ENCODE data around the gene TUT1. TPM values are rescaled to one million over a fixed set of nuclear protein-coding genes. Genes with fewer than 3 reads are reported as not detected.

TUT1 gene
- total RNA-seq, 4 donors from 2014 or later, result 13.7 to 20.0 (median 16.1) TPM

DNA sequence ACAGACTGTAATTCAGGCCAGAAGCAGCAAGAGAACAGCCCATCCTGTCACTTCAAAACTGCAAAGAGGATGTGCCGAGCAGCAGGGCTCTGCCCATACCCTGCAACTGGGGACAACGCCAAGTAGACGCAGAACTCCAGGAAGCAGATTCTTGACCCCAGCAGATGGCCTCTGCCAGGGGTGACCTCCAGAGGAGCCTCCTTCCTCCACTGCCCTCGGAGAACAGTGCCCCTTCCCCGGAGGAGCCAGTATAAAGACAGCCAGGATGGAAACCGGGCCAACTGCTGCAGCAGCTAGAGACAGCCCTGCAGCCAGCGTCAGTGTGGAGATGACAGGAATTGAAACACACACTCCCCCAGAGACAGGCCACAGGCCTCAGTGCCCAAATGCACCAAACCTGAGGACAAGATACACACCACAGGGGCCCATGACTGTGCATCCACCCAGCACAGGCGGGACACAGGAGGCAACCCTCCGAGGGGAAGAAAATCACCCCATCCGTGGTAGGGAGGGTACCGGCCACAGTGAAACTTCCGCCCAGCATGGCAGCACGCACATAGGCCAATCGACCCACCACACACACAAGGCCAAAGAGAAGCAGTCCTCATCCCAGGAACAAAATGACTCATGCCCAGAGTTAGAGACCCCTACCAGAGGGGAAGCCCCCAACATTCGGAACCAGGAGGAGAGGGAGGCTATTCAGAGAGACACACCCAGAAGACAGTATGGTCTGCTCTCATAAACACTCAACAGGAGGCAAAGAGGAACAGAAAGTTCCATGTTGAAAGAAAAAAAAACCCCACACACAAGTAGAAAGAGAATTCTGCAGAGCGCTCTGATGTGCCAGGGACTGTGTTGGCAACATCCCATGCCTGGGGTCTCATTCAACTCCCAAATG lies 50.3 kb downstream of the TUT1 start:
- H3K27me3 ChIP-seq, result no peaks in the 10 kb centered on the region
- intact Hi-C loops (cut with DNase I), result loop anchor here (5.0 kb wide), 2 partner anchors 34 to 119 kb away; no protein-coding TSS in a partner anchor
- TF ChIP-seq POLR2A (IDR thresholded peaks at IDR 0.05), result no peak
- TF ChIP-seq, protein P1, sequence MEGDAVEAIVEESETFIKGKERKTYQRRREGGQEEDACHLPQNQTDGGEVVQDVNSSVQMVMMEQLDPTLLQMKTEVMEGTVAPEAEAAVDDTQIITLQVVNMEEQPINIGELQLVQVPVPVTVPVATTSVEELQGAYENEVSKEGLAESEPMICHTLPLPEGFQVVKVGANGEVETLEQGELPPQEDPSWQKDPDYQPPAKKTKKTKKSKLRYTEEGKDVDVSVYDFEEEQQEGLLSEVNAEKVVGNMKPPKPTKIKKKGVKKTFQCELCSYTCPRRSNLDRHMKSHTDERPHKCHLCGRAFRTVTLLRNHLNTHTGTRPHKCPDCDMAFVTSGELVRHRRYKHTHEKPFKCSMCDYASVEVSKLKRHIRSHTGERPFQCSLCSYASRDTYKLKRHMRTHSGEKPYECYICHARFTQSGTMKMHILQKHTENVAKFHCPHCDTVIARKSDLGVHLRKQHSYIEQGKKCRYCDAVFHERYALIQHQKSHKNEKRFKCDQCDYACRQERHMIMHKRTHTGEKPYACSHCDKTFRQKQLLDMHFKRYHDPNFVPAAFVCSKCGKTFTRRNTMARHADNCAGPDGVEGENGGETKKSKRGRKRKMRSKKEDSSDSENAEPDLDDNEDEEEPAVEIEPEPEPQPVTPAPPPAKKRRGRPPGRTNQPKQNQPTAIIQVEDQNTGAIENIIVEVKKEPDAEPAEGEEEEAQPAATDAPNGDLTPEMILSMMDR (IDR thresholded peaks at IDR 0.05), result no peak
- H3K9me3 ChIP-seq, result no peaks in the 10 kb centered on the region
- 53 to 61% methylated on average over 11 to 13 of the region's 16 CpGs for WGBS, 2 donors
- peak overlapping the region in 2 of 3 donors; percentile 8 to 92 for H3K27ac ChIP-seq
- DNase-seq, result no peak
- H3K36me3 ChIP-seq, result no peaks in the 10 kb centered on the region
- peaks cover 37 to 72% of the 10 kb centered on the region in 2 donors for H3K4me1 ChIP-seq
- H3K4me3 ChIP-seq (replicated peaks in 1 of 3), result no peak overlapping the region

DNA sequence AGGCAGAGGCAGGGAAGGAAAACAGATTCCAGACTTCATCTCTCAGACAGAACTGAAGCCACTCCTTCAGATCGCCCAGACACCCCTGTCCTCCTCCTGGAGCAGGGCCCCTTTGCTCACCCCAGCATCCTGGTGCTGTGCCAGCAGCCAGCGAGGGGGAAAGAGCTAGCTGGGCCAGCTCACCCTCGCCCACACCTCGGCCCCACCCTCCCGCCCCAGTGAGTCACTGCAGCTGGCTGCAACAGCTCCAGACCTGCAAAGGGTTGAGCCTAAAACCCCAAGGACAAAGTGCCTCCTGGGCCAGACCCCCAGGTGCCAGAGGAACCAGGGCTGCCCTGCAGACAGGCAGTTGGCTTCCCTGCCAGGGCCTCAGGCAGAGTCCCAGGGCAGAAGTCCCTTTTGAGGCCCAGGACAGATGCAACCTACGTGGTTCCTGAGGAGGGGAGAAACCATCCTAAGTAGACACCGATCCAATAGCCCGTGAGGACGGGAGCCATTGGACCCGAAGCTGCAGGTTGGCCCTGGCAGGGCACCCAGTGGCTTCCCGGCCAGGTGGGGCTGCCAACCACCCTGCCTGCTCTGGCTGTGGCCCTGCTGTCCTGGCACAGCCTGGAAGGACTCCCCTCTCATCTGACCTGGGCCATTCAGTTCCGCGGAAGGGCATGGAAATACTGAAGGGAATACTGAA lies 51.9 kb downstream of the TUT1 start:
- WGBS, 2 donors, result 29 to 34% methylated on average over 8 to 11 of the region's 13 CpGs
- peak; percentile 73 to 74 for DNase-seq
- Histone ChIP-seq H3K4me1 (peaks cover 37 to 67% of the 10 kb centered on the region in 2 donors), H3K27ac (peak overlapping the region; percentile 16 to 92 (median 44)), H3K27me3 (no peaks in the 10 kb centered on the region), H3K4me3 (replicated peaks in 1 of 3) (peak overlapping the region in 1 of 3 donors; percentile 3), H3K36me3 (peaks cover 10 to 16% of the 10 kb centered on the region in 2 donors), H3K9me3 (no peaks in the 10 kb centered on the region)
- intact Hi-C loops (cut with DNase I), result no loop called here
- TF ChIP-seq POLR2A (IDR thresholded peaks at IDR 0.05), result no peak
- TF ChIP-seq, protein P1 (IDR thresholded peaks at IDR 0.05), result no peak

DNA sequence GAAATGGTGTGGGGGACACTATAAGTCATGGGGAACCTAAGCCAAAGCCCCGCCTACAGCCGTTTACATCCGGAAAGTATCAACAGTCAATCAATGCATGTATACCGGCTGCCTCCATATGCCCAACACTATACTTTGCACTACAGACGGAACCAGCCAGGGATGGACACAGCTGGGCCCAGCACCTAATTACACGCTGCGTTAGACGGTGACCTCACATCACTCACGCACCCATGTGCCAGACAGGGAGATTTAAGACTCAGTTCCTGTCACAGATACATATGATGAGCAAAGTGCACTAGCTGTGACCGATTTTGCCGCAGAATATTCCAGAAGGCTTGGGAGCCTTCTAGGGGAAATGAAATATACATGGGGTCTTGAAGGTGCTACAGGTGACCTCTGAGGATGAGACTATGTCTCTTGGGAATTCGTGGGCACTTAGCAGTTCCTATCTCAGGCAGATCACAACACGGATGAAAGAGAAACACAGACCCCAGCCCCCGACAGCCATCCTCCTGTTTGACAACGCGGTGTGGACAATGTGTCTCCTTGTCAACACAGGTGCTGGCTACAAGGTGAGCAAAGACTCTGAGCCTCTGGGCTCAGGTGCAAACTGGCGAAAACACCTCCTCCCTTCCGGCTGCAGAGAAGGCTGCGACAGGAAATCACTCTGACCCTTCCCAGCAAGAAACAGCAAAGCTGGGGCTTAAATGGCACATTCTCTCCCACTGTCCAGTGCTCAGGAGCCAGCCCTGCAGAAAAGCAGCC lies 52.7 kb downstream of the TUT1 start:
- Histone ChIP-seq H3K4me1 (peaks cover 37 to 64% of the 10 kb centered on the region in 2 donors), H3K9me3 (no peaks in the 10 kb centered on the region), H3K27ac (peak overlapping the region in 2 of 3 donors; percentile 44 to 92), H3K36me3 (peaks cover 18 to 23% of the 10 kb centered on the region in 2 donors), H3K4me3 (replicated peaks in 1 of 3) (no peak overlapping the region), H3K27me3 (no peaks in the 10 kb centered on the region)
- DNase-seq, result no peak
- TF ChIP-seq POLR2A (IDR thresholded peaks at IDR 0.05), result no peak
- TF ChIP-seq, protein P1 (IDR thresholded peaks at IDR 0.05), result no peak
- 67 to 81% methylated on average over 18 to 19 of the region's 19 CpGs for WGBS, 2 donors
- intact Hi-C loops (cut with DNase I), result no loop called here

DNA sequence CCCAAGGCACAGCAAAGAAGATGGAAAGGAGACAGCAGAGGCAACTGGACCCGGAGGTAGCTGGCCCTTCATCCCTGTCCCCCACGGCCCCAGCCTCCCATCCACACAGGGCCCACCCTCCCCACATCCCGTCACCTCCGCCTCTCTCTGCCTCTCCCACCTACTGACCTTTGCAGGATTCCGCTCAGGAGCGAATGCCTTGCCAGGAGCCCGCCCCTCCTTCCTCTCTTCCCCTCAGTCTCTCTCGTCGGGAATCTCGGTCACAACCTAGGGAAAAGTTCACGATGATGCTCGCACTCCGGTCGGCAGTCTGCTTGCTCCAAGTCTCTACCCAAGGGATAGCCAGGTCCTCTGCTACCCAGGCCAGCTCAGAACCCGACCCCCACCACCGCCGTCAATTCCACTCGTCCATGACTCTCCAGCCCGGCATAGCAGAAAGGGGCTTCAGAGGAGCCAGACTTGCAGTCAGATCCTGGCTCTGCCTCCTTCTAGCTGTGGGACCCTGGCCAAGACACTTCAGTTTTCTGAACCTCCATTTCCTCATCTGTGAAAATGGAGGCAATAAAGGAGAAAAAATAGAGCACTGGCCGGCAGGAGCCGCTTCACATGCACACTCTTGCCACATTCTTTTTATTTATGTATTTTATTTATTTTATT lies 54.9 kb downstream of the TUT1 start:
- H3K27me3 ChIP-seq, result no peaks in the 10 kb centered on the region
- H3K27ac ChIP-seq, result no peak overlapping the region
- H3K36me3 ChIP-seq, result peaks cover 40 to 45% of the 10 kb centered on the region in 2 donors
- no peak overlapping the region for H3K4me3 ChIP-seq (replicated peaks in 1 of 3)
- H3K4me1 ChIP-seq, result peaks cover 21 to 42% of the 10 kb centered on the region in 2 donors
- WGBS, 2 donors, result 54 to 73% methylated on average over 21 of the region's 21 CpGs
- DNase-seq, result no peak
- TF ChIP-seq POLR2A (IDR thresholded peaks at IDR 0.05), result no peak
- TF ChIP-seq, protein P1 (IDR thresholded peaks at IDR 0.05), result no peak
- no peaks in the 10 kb centered on the region for H3K9me3 ChIP-seq
- intact Hi-C loops (cut with DNase I), result no loop called here

Data from thyroid gland (tissue), 4 donors.